ENCODE results near the gene CYP19A1.

Gene CYP19A1

GRCh38 chr15:51356983-51357382 is 18.6 kb upstream of the CYP19A1 start:
- no peak for DNase-seq

GRCh38 chr15:51356147-51356546 is 17.8 kb upstream of the CYP19A1 start:
- DNase-seq: no peak

DNA sequence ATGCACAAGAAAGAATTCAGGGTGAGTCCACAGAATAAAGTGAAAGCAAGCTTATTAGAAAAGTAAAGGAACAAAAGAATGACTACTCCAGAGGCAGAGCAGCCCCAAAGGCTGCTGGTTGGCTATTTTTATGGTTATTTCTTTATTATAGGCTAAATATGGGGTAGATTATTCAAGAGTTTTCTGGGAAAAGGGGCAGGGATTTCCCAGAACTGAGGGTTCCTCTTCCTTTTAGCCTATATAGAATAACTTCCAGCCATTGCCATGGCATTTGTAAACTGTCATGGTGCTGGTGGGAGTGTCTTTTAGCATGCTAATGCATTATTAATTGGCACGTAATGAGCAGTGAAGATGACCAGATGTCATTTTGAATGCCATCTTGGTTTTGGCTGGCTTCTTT is 16.7 kb upstream of the CYP19A1 start:
- no peak for DNase-seq

- no peak for DNase-seq
Measured at GRCh38 chr15:51353976-51354375, 15.6 kb upstream of the CYP19A1 start.

DNA sequence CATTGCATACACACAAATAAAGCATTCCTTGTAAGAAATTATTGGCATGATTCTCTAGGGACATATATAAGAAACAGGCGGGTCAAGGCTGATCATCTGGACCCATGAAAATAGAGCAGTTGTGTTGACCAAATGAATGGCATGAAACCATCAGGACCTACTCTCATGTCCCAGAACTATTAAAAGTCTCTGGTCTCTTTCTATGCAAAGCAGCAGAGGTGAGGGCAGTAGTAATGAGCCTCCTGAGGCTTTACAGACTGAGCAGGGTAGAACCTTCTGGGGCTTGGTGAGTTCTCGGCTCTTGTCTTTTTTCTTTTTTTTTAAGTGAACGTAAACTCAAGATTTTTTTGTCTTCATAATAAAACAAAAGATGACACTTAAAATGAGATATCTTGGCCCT is 12.3 kb upstream of the CYP19A1 start:
- DNase-seq: no peak

- no peak for DNase-seq
Measured at GRCh38 chr15:51349156-51349844, 10.9 kb upstream of the CYP19A1 start.

DNA sequence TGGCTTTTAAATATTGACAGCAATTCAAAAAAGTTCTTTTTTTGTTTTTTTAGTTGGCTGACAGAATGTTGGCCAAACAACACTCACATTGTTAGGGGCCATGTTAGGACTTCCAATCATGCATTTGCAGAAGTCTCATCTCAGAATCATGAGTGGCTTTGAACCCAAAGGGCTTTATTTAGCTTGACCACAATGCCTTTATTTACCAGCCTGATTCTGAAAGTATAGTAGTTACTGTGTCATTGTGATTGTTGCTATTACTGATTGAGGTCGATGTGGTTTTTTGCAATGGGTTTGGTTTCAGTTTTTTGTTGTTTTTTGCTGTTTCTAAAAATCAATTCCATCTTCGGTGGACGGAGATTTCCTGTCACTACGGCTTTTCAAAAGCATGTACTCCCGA is 10.3 kb upstream of the CYP19A1 start:
- peak; percentile 23 for DNase-seq

DNA sequence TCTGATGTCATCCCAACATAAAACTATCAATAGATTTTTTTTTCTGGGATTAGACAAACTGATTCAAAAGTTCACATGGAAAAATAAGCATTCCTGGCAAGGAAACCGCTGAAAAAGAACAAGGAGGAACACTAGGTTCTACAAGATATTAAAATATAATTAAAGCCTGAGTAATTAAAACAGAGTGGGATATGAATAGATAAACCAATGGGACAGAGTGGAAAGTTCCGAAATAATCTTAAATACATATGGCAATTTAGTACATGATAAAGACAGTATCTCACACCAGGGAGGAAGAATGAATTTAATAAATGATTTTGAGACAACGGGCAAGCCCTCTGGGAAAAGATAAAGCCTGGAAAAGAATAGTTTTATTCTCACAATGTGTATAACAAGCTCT is 7.7 kb upstream of the CYP19A1 start:
- DNase-seq: no peak

GRCh38 chr15:51343466-51343865 is 5.1 kb upstream of the CYP19A1 start:
- no peak for DNase-seq

DNA sequence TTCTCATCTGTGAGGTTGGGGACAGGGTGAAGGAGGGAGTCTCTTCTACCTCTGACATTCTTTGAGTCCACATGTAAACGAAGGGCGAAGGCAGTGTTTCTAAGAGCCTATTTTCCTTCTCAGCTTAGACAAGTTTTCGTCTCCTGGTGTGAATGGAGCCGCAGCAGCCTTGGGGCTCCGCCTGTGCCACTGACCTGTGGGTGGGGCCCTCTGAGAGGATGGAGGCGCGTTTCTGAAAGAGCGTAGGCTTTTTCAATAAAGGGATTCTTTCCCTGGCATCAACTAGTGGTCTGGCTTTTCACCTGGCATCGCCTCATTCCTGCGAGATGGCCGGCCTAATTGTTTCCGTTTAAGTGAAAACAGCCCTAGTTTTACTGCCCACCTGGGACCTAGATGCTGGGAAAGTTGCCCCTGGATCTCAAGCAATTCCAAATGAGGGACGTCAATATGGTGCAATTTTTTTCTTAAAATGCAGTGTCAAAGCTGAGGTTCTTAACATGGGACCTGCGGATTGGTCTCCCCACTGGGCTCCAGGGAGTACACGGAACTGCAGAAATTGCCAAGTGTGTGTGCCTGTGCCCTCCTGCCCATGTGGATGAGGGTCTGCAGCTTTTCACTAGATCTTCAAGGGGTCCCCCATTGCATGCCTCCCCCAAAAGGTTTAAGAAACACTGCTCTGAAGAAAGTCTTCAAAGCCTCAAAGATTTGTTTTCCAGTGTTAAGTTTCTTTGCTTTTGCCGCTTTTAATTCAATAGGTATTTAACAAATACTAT is 4.0 kb upstream of the CYP19A1 start:
- DNase-seq: no peak

GRCh38 chr15:51341366-51342226 is 3.2 kb upstream of the CYP19A1 start, which contains the start of gene GLDN:
Gene GLDN (plus strand): TSS chr15:51341655. CDS start chr15:51341685, 30 bp downstream.
- no peak for DNase-seq

GRCh38 chr15:51335538-51336410 is 2.6 kb downstream of the CYP19A1 start:
- no peak for DNase-seq

GRCh38 chr15:51335087-51335486 is 3.3 kb downstream of the CYP19A1 start:
- no peak for DNase-seq

- no peak for DNase-seq
Measured at GRCh38 chr15:51334011-51334451, 4.4 kb downstream of the CYP19A1 start.

GRCh38 chr15:51333571-51333970 is 4.8 kb downstream of the CYP19A1 start:
- DNase-seq: no peak

DNA sequence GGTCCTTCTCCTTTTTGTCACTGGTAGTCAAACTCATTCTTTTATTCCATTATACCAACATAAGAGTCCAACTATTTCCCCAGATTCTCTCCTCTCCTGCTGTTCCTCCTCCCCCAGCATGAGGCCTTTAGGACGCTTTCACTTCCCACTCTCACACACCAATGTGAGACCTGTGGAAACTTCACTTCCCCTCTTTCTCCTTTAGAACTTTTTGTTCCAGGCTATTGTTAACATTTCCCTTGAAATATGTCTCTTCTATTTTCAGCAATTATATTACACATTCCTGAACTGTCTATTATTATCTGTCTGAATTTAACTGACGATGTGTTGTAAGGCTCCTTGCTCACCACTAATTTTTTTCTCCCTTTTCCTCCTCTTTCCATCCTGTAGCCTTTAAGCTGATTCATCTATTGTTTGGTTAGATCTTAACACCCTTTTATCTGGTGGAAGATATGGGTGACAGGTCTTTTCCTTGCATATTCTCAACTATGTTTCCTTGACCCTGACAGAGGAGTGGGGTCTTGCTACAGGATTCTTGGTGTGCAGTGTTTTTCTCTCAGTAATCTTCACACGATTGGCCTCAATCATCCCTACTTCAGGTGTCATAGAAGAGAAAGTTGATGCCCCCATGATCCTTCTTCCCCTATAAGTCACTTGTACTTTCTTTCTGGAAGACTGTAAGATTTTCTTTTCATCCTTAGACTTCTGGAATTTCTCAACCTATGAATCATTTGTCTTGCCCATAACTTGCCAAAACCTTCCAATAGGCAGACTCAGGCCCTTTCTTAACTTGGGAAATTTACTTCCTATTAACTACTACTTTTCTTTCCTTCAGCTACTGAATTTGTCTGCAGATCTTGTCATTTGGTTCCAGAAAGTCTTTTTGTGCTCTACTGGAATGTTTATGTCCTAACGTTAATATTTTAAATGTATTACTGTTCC is 5.9 kb downstream of the CYP19A1 start:
- DNase-seq: no peak

DNA sequence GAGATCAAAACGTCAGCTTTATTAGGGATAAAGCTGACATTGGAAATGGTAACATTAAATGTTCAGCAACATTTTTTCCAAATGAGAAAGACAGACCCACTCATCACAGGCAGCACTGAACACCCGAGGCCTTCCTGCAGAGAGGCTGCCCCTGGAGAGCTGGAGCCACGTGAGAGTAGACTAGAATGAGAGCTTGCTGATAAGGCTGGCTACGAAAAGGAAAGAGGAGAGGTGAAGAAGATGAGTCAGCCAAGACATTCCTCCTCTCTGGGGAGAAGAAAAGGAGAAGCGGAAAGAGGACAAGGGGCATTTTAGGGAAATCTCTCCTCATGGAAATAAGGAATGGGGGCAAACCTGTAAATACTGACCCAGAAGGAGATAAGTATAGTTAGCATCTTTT is 7.3 kb downstream of the CYP19A1 start:
- DNase-seq: no peak

DNA sequence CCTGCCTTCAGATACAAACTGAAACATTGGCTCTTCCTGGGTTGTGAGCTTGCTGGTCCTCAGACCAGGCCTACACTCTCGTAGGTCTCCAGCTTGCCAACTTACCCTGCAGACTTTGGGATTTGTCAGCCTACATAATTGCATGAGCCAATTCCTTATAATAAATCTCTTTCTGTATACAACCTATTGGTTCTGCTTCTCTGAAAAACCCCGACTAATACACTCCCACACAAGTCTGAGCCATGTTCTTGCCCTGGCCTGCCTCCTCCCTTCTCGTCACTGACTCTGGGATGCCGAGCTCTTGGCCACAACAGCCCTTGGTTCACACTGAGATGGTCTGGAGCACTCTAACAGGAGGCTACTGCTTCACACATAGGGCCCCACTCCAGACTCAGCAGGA is 9.5 kb downstream of the CYP19A1 start:
- DNase-seq: no peak

DNA sequence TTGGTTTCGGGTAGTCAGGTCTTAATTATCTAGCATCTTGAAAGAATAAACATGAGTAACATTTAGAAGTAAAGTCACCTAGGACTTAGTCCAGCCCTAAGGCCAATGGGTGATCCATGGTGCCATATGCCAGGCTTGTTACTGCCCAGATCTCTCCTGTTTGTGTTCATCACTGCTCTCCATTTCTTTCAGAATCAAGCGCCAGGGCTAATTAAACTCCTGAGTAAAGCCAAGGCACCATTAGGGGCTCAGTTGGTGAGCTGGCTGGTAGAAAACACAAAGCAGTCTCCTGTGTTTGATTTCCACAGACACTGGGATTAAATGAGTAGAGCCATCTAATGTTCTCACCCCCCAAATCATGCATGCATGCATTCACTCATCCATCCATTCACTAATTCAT is 11.3 kb downstream of the CYP19A1 start:
- DNase-seq: no peak

- no peak for DNase-seq
Measured at GRCh38 chr15:51325167-51325566, 13.2 kb downstream of the CYP19A1 start.

DNA sequence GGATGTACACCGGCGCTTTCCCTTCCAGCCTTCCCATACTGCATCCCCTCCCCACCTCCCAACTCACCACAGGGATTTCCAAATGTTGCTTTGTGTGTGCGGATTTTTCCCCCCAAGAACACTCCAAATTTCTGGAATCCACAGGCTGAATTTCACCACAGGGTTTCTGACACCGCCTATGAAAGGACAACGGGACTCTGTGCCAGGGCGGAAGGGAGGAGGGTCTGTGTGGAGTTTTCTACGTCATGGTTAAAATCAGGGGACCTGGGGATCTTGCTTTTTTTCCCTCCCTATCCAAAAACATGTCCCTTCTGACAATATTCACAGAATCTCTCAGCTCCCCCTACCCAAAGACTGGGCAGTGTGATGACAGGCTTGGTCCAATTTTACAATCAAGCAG is 14.6 kb downstream of the CYP19A1 start:
- DNase-seq: no peak

Data from activated CD4-positive, alpha-beta T cell treated with anti-CD3 and anti-CD28 coated beads, Interleukin-2, amount 50 U/mL, for 16 hours (primary cell).